Heart right ventricle (tissue), 16 donors: ENCODE data around the gene PHF8. TPM values are rescaled to one million over a fixed set of nuclear protein-coding genes. Genes with fewer than 3 reads are reported as not detected.

ENCODE experiments used
- ATAC-seq, 8 donors: fragments of 200-7000 bp; cut with Tn5 transposase; one replicate each; pipeline ENCODE4 v1.9.1; 2020; ENCODE audit warnings: mild to moderate bottlenecking in 8 of 8, moderate library complexity in 8 of 8, moderate number of reproducible peaks in 1 of 8
- DNase-seq, 2 donors: peaks; one replicate each; pipeline ENCODE4 v3.0.0-alpha.2; 2020
- H3K27ac ChIP-seq, 10 donors: fragments of 200-600 bp; sonication (generic) in 2 of 10; one replicate each; pipeline versions ENCODE4 v1.5.0 to v1.8.0; 2020 to 2022; ENCODE audit warnings: mild to moderate bottlenecking in 3 of 10
- H3K27me3 ChIP-seq, 7 donors: fragments of 200-600 bp; one replicate each; pipeline ENCODE4 v1.8.0; 2021 to 2022; ENCODE audit warnings: mild to moderate bottlenecking in 2 of 7
- H3K36me3 ChIP-seq, 9 donors: fragments of 200-600 bp; sonication (generic) in 1 of 9; one replicate each; pipeline versions ENCODE4 v1.5.0 to v1.8.0; 2020 to 2022; ENCODE audit warnings: mild to moderate bottlenecking in 2 of 9
- H3K4me1 ChIP-seq, 9 donors: fragments of 200-600 bp; sonication (generic) in 1 of 9; one replicate each; pipeline versions ENCODE4 v1.5.0 to v1.8.0; 2020 to 2022; ENCODE audit warnings: mild to moderate bottlenecking in 4 of 9
- H3K4me3 ChIP-seq, 10 donors: fragments of 200-600 bp; sonication (generic) in 2 of 10; one replicate each; pipeline versions ENCODE4 v1.5.0 to v1.8.0; 2020 to 2022; ENCODE audit warnings: mild to moderate bottlenecking in 7 of 10, moderate library complexity in 2 of 10
- H3K9me3 ChIP-seq, 11 donors: fragments of 200-600 bp in 10 of 11; sonication (generic) in 2 of 11; one replicate each; pipeline versions ENCODE4 v1.5.0 to v1.8.0; 2013 to 2022; ENCODE audit warnings: mild to moderate bottlenecking in 2 of 11, control low read depth in 1 of 11, moderate library complexity in 1 of 11
- WGBS, 2 donors: extraction: QIAGEN DNeasy Blood & Tissue Kit; methylation state at CpG; one replicate each; pipeline ENCODE4 v1.1.7; 2013; ENCODE audit warnings: inconsistent platforms in 1 of 2; 5-methylcytosine and 5-hydroxymethylcytosine counted together
- intact Hi-C, 10 donors: fragments of 100-400 bp; cut with DNase I; formaldehyde crosslinking; loops; one replicate each; pipeline versions ENCODE4 v1.11.1 to v1.14.2; 2022
- polyA plus RNA-seq, 2 donors: library from polyadenylated mRNA; stranded (reverse); fragments of 200-250 nt; gene quantifications; one replicate each; pipeline ENCODE4 v1.2.3, GENCODE V29; 2013
- total RNA-seq, 10 donors: library from RNA; stranded (reverse); fragmentation: NEBNext Ultra II Directional in 3 of 10; extraction: Animal tissue kit (Norgen Biotek cat#: 25700) in 3 of 10; gene quantifications; one replicate each; pipeline versions ENCODE4 v1.2.1 to v1.2.4, GENCODE V29; 2021 to 2023
- TF ChIP-seq, protein P1 (sequence below), 9 donors: fragments of 200-600 bp; sonication (generic) in 2 of 9; IDR thresholded peaks; one replicate each; pipeline versions ENCODE4 v1.5.0 to v1.8.0; 2021 to 2022; ENCODE audit warnings: antibody characterized with exemption in 9 of 9, mild to moderate bottlenecking in 5 of 9, moderate library complexity in 1 of 9
- donor health status: Arrhythmogenic right ventricular cardiomyopathy.
- donor health status: ischemic (EF 13 %, LVEDD 7.1; RV severe dilation, severe dysfunction).
- donor health status: healthy with polysubstance abuse.
- donor health status: DM: no; HTN: yes; CAD: no.
- donor health status: DM: no; HTN: no; CAD: no.
- donor health status: ischemic (EF 25% LVEDD 6.9; RV normal size, moderate dysfunction).
- donor health status: ischemic (EF 25% LVEDD 5.7; RV mildly dilated, moderate dysfunction).
- donor health status: healthy.
- donor health status: DM: yes; HTN: yes; CAD: no.
- donor health status: Ischemic cardiomyopathy.
- donor health status: ischemic (EF 35%, LVEDD 5.7; RV mildly dilated, moderate dysfunction).
- donor health status: nonischemic (EF 11% LVEDD 7.7; RV severe dilation, severe dysfunction).
- donor health status: DM: yes; HTN: yes; CAD: no.
- donor health status: PGD.
- donor health status: ischemic (EF 29% LVEDD 5.4; RV normal size, mild dysfunction).
- donor health status: nonischemic (EF 23%, LVEDD 6.1; RV moderate dilation, normal function).

PHF8 gene
- total and polyA plus RNA-seq, 12 donors: 4.0 to 12.9 (median 10.7) TPM

DNA sequence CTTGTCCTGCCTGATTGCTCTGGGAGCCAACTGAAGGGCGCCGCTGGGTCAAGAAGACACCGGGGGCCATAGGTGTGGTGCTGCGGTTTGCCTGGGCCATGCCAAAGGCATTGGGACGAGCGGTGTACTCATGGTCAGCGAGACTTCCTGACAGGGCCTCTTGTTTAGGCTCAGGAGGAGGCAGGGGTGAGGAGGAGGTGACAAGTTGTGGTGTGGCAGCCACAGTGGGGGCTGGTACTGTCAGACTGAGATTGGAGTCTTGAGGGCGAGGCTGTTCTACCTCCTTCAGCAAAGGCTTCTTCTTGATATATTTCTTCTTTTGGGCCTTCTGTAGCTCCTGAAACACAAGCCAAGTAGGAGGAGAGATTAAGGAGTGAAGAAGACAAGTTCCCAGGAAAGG lies 104.1 kb downstream of the PHF8 start:
- ATAC-seq: no peak
- H3K9me3 ChIP-seq: no peaks in the 10 kb centered on the region
- DNase-seq: no peak
- peaks cover 0 to 79% (median 15%) of the 10 kb centered on the region in 9 donors for H3K36me3 ChIP-seq
- peaks cover 0 to 9% (median 0%) of the 10 kb centered on the region in 7 donors for H3K27me3 ChIP-seq
- no peaks in the 10 kb centered on the region for H3K4me1 ChIP-seq
- H3K27ac ChIP-seq: no peak overlapping the region
- intact Hi-C loops: no loop called here
- TF ChIP-seq, protein P1, sequence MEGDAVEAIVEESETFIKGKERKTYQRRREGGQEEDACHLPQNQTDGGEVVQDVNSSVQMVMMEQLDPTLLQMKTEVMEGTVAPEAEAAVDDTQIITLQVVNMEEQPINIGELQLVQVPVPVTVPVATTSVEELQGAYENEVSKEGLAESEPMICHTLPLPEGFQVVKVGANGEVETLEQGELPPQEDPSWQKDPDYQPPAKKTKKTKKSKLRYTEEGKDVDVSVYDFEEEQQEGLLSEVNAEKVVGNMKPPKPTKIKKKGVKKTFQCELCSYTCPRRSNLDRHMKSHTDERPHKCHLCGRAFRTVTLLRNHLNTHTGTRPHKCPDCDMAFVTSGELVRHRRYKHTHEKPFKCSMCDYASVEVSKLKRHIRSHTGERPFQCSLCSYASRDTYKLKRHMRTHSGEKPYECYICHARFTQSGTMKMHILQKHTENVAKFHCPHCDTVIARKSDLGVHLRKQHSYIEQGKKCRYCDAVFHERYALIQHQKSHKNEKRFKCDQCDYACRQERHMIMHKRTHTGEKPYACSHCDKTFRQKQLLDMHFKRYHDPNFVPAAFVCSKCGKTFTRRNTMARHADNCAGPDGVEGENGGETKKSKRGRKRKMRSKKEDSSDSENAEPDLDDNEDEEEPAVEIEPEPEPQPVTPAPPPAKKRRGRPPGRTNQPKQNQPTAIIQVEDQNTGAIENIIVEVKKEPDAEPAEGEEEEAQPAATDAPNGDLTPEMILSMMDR (IDR thresholded peaks at IDR 0.05): no peak
- 98 to 99% methylated on average over 8 of the region's 8 CpGs for WGBS, 2 donors
- no peak overlapping the region for H3K4me3 ChIP-seq

DNA sequence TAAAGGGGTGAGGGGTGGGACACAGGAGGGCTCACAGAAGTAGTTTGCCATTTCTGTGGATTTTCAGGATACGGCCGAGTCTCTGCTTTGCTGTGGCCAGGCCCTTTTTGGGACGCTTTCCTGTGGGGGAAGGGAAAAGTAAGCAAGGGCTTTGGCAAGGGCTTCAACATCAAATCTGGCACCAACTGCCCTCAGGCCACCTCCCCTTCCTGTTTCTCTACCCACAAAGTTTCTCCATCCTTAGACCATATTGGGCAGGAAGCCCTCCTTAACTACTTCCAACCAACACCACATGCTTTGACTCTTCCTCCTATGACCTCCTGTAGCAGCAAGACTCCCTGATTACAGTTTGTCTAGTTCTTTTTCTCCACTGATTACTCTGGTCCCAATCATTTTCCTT lies 105.1 kb downstream of the PHF8 start:
- Histone ChIP-seq H3K9me3 (no peaks in the 10 kb centered on the region), H3K36me3 (peaks cover 0 to 69% (median 14%) of the 10 kb centered on the region in 9 donors), H3K27ac (no peak overlapping the region), H3K4me3 (no peak overlapping the region), H3K27me3 (peaks cover 0 to 9% (median 0%) of the 10 kb centered on the region in 7 donors), H3K4me1 (no peaks in the 10 kb centered on the region)
- DNase-seq: no peak
- WGBS, 2 donors: 43 to 50% methylated on average over 3 of the region's 3 CpGs
- TF ChIP-seq, protein P1 (IDR thresholded peaks at IDR 0.05): no peak
- intact Hi-C loops: no loop called here
- ATAC-seq: no peak

DNA sequence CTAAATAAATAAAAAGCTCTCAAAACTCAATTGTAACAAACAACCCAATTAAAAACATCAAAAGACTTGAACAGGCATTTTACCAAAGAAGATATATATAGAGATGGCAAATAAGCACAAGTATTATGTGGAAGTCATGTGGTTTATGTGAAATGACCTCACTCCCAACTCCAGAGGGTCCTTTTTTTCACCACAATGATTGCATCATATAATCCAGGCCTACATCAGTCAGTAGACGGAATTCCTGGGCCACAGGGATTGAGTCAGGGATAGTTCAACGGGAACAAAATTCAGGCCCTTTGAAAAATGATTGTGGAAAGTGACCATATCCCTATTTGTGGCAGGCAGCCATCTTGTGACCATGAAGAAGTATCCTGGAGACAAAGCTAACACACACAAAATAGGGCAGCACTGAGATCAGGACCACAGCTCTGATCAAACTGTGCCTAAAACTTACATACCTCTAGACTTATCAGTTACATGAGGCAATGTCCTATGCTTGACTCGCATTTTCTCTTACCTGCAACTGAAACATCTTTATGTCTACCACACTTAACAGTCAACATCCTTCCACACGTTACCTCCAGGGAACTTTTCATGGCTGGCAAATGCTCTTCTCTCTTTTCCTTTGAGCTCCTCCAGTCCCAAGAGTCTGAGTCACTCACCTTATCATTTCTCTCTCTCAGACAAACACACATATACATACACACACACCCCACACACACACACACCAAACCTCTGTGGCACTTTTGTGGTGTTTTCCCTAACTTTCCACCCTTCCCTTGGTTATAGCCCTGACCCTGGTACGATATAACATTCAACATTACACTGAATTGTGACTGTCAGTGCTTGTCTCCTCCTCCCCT lies 113.5 kb downstream of the PHF8 start:
- ATAC-seq: no peak
- intact Hi-C loops: no loop called here
- no peak overlapping the region for H3K4me3 ChIP-seq
- 75 to 86% methylated on average over 5 of the region's 5 CpGs for WGBS, 2 donors
- no peaks in the 10 kb centered on the region for H3K27me3 ChIP-seq
- no peaks in the 10 kb centered on the region for H3K36me3 ChIP-seq
- TF ChIP-seq, protein P1 (IDR thresholded peaks at IDR 0.05): no peak
- no peak overlapping the region for H3K27ac ChIP-seq
- no peaks in the 10 kb centered on the region for H3K9me3 ChIP-seq
- H3K4me1 ChIP-seq: no peaks in the 10 kb centered on the region
- no peak for DNase-seq

DNA sequence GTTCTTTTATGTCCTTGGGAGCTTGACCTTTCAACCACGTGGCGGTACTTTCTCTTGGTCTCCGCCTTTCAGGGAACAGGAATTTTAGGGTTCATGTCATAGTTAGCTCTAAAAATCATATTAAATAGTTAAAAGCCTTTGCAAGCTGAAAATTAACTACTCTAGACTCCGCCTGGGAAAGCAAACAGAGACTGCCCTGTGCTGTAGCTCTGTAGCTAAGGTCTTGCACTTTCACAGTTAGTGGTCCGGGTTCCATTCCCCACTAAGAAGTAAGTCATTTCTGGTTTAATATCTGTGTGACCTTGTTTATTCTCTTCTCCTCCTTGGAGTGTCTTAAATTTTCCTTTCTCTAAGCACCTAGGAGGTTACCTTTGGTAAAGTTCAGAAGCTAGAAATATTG lies 118.2 kb downstream of the PHF8 start:
- TF ChIP-seq, protein P1 (IDR thresholded peaks at IDR 0.05): no peak
- intact Hi-C loops: no loop called here
- H3K27ac ChIP-seq: no peak overlapping the region
- H3K9me3 ChIP-seq: no peaks in the 10 kb centered on the region
- no peak for ATAC-seq
- H3K4me3 ChIP-seq: no peak overlapping the region
- H3K36me3 ChIP-seq: no peaks in the 10 kb centered on the region
- no peak for DNase-seq
- WGBS, 2 donors: 78 to 90% methylated on average over 5 of the region's 5 CpGs
- H3K27me3 ChIP-seq: no peaks in the 10 kb centered on the region
- no peaks in the 10 kb centered on the region for H3K4me1 ChIP-seq
